ENCODE results near the gene ZBTB16.

ZBTB16 gene

GRCh38 chr11:114262681-114263512, 203.4 kb downstream of the ZBTB16 start:
- no peak for DNase-seq (ENCODE audit: low read depth)

GRCh38 chr11:114263513-114264170, 204.1 kb downstream of the ZBTB16 start:
- no peak for DNase-seq (ENCODE audit: low read depth)

DNA sequence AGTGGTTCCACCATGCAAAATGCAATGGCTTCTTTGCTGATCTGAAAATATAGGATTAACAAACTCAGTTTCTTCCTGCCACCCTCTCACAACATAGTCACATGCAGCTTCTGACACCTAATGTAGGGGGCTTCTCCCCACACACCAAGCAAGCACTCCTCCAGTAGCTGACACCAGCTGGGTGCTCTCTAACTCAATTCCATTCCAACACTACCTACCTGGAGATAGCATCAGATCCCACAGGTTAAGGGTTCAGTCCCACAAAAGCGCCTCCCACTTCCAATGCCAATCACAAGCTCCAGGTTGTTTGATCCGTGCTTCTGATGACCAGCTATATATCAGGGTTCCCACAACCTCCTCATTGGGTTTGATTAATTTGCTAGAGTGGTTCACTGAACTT, 204.9 kb downstream of the ZBTB16 start:
- no peak for DNase-seq (ENCODE audit: low read depth)

GRCh38 chr11:114265122-114265878, 205.8 kb downstream of the ZBTB16 start:
- no peak for DNase-seq (ENCODE audit: low read depth)

- DNase-seq (ENCODE audit: low read depth): no peak
These were observed 210.0 kb downstream of the ZBTB16 start for GRCh38 chr11:114269498-114269897.

- no peak for DNase-seq (ENCODE audit: low read depth)
These were observed 211.2 kb downstream of the ZBTB16 start for GRCh38 chr11:114270531-114271270.

DNA sequence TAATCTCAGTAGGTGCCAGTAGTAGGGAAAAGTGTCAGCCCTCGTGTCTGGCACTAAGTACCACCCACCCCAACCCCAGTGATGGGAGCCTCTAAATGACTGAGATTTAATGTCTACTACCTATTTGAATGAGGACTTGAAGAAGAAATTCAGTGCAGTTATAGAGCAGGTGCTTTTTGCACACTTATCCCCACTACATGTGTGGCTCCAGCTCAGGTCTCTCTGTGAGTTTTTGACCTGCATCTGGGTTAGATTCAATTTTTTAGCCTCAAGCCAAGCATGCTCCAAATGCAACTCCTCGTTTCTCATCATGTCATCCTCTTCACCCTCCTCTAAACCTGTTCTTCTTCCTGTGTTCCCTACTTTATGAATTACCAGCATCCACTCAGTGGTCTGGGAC, 211.8 kb downstream of the ZBTB16 start:
- no peak for DNase-seq (ENCODE audit: low read depth)

DNA sequence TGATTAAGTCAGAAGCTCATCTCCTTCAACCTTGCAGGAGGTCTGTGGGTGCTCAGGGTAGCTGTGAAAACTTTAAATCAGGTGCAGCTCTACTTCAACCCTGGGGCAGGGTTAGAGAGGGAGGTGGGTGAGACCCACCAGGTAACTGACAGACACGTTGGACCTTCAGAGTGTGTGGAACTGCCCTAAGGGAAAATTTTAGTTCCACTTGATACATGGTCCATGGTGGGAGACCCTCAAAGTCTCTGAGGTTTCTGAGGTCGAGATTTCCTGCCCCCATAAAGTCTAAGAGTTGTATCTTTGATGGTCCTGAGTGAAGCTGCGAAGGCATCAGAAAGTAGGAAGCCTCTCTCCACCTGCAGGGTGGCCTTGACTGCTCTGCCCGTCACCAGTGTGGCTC, 212.8 kb downstream of the ZBTB16 start:
- no peak for DNase-seq (ENCODE audit: low read depth)

- no peak for DNase-seq (ENCODE audit: low read depth)
These were observed 213.6 kb downstream of the ZBTB16 start for GRCh38 chr11:114273071-114273470.

DNA sequence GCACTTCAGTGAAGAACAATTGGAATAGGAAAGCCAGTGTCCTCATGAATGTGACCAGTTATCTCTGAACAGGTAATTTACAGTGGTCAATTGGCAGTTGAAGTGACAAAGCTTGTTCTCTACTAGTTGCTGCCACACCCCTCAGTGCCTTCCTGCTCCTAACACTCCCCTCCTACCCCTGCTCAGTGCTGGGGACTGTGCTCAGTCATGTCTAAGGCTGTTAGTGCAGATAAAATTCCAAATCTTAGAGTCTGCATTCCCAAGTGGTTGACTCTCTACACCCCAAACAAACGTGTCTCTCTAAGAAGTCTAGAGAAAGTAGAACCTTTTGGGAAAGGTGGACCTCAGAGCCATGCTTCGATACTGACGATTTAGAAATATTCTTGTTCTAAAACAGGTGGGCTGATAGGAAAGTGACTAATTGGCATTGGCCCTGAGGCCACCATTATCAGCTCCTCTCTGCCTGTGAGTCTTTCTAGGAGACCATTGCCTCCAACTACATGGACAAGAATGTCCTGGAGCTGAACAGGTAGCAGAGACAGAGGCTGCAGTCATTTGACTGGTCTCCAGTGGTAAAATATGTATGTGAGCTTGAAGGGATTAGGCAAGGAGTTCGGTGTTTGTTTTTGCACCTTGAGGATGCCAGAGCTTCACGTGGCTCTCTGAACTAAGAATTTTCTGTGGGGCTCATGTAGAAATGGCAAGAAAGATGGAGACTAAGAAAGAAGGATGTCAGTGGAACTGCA, 214.6 kb downstream of the ZBTB16 start:
- DNase-seq (ENCODE audit: low read depth): no peak

- DNase-seq (ENCODE audit: low read depth): no peak
These were observed 215.1 kb downstream of the ZBTB16 start for GRCh38 chr11:114274637-114275036.

DNA sequence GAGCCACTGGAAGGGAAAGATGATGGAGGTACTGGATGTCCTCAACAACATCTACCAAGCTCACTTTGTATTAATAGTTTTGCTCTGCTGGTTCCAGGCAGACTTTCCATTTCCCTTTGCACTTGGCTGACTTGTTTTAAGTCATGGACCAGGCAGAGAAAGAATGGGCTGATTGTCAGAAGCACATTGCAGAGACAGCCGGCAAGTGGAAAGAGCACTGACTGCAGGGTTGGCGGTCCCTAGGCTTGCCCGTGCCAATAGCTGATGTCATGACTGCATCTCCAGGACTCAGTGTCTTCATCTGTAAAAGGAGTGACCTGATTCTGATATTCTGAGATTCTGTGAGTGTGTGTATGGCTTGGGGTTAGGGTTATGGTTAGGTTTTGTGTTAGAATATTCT, 215.8 kb downstream of the ZBTB16 start:
- no peak for DNase-seq (ENCODE audit: low read depth)

- DNase-seq (ENCODE audit: low read depth): no peak
These were observed 216.6 kb downstream of the ZBTB16 start for GRCh38 chr11:114276077-114276476.

GRCh38 chr11:114277637-114278341, 218.3 kb downstream of the ZBTB16 start:
- no peak for DNase-seq (ENCODE audit: low read depth)

DNA sequence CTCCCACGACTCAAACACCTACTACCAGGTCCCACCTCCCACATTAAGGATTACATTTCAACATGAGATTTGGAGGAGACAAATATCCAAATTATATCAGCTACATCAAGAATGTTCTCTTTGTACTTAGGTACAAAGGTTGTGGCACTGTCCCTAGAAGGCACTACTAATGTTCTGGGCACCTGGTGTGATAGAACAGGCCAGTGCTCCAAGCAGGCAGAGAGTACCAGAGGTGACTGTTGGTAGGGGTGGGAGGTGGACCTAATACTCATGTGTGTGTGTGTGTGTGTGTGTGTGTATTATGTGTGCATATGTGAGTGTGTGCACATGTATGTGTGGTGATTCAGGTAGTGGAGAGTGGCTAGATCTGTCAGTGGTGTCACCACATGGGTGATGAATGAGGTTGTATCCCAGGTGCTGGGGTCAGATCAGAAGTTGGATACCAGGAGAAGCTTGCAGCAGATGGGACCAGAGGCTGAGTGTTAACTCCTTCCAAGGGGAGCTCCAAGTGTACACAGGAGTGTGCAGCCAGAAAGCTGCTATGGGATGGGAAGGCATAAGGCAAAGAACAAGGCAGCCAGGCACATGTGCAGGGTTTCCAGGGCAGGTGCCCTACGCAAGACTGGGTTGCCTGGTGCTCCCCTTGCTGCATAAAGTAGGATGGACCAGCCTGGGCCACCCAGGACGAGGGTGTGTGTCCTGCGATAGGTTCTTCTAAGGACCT, 219.0 kb downstream of the ZBTB16 start:
- DNase-seq (ENCODE audit: low read depth): no peak

DNA sequence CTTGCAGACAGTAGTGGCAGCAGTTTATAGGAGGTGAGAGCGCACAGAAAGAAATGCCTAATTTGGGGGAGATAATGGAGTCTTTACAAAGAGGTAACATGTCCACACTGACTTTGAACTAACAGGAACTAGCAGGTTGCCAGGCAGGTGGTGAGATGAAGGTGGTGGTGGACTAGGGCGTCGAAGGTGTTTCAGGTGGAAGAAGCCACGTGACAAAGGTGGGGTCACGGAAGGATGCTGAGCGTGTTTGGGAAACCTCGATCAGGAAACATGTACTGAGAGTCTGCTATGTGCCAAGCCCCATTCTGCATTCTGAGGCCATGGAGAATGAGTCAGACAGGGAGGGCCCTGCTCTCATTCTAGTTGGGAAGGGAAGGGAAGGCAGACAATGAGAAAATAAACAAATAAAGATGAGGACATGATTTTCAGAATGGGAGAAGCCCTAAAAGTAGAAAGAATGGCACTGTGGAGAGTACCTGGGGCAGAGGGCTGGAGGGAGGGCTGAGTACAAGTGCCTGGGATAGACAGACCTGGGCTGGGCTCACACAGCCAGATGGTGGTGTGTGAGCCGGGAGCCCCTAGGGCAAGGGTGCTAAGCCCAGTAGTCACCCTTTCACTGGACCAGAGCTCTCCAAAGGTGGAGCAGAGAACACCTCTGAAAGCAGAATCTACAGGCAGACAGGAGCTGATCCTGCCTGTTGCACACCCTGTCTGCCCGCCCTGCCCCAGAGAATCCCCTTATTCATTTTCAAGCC, 220.5 kb downstream of the ZBTB16 start:
- no peak for DNase-seq (ENCODE audit: low read depth)

- no peak for DNase-seq (ENCODE audit: low read depth)
These were observed 221.2 kb downstream of the ZBTB16 start for GRCh38 chr11:114280696-114281095.

DNA sequence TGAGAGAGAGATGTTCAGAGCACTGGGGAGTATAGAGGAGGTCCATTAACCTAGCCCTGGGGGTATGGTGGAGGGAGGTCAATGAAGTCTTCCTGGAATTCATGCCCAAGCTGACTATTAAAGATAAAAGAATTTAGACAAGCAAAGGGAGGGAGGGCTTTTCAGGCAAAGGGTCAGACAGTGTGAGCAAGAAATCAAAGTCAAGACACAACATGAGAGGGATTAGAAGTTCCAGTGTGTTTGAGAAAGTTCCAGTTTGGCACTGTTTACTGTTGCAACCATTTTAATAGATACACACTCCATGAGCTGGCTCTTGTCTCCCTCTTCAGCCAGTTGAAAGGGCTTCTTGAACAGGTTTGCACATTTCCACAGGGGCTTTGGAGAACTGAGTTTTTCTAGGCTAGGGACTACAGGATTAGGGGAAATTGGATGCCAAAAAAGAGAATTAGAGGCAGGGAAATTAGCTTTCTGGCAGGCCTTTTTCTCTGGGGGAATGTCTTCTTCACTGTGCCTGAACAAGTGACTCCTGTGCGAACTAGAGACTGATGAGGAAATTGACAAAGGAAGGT, 222.0 kb downstream of the ZBTB16 start:
- no peak for DNase-seq (ENCODE audit: low read depth)

- DNase-seq (ENCODE audit: low read depth): no peak
These were observed 223.0 kb downstream of the ZBTB16 start for GRCh38 chr11:114282488-114282887.
